ENCODE data around the gene DIPK1A.

DIPK1A gene

DNA sequence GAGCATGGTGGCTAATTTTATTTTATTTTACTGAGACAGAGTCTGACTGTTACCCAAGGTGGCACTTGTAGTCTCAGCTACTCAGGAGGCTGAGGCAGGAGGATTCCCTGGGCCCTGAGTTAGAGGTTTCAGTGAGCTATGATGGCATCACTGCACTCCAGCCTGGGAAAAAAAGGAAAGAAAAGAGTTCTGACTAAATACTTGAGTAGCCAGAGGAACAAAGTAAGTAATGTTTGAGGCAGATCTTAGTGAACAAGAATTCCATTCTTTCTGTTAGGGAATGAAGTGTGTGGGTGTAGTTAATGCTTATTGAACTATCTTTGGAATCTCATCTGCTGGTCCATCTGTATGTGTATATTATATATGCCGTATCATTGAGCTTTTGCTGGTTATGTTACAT is 163.3 kb downstream of the DIPK1A start:
- no peak for DNase-seq (ENCODE audit: low read depth)

GRCh38 chr1:92797297-92797696 is 164.0 kb downstream of the DIPK1A start:
- DNase-seq (ENCODE audit: low read depth): no peak

DNA sequence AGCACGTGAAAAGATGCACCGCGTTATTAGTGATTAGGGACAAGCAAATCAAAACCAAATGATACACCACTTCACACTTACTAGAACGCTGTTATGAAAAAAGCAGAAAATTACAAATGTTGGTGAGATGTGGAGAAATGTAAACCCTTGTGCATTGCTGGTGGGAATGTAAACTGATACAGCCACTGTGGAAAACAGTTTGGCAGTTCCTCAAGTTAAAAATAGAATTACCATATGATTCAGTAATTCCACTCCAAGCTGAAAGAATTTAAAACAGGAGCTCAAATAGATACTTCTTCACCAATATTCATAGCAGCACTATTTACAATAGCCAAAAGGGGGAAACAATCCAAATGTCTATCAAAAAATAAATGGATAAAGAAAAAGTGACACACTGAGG is 166.1 kb downstream of the DIPK1A start:
- DNase-seq (ENCODE audit: low read depth): no peak

GRCh38 chr1:92792340-92792782 is 168.9 kb downstream of the DIPK1A start:
- no peak for DNase-seq (ENCODE audit: low read depth)
